ENCODE results near the gene OXNAD1. TPM values are rescaled to one million over a fixed set of nuclear protein-coding genes. Genes with fewer than 3 reads are reported as not detected.

The OXNAD1 gene
- total RNA-seq, 1 donor from 2014 or later: 17.6 TPM

- no peak overlapping the region for H3K4me3 ChIP-seq (ENCODE audit: low read depth, low read length)
- DNase-seq (ENCODE audit: low read depth) (no peak), FAIRE-seq (no peak)
Measured at GRCh38 chr3:16248556-16248955, 16.5 kb upstream of the OXNAD1 start.

GRCh38 chr3:16249336-16249735, 15.7 kb upstream of the OXNAD1 start:
- H3K27me3 ChIP-seq (ENCODE audit: control insufficient read depth, insufficient read depth, low read length): no peaks in the 10 kb centered on the region
- no peaks in the 10 kb centered on the region for H3K36me3 ChIP-seq (ENCODE audit: control insufficient read depth, insufficient read depth, low read length)
- no peak for FAIRE-seq
- TF ChIP-seq CTCF (IDR thresholded peaks at IDR 0.05; ENCODE audit: insufficient read depth, low read length, severe bottlenecking): peak; percentile 40
- no peak for DNase-seq (ENCODE audit: low read depth)
- H3K4me3 ChIP-seq (ENCODE audit: low read depth, low read length): no peak overlapping the region

More at GRCh38 chr3:16248556-16248955, 16.5 kb upstream of the OXNAD1 start:
- no peak for TF ChIP-seq CTCF (IDR thresholded peaks at IDR 0.05; ENCODE audit: insufficient read depth, low read length, severe bottlenecking)
- no peaks in the 10 kb centered on the region for H3K27me3 ChIP-seq (ENCODE audit: control insufficient read depth, insufficient read depth, low read length)
- H3K36me3 ChIP-seq (ENCODE audit: control insufficient read depth, insufficient read depth, low read length): no peaks in the 10 kb centered on the region

- no peak for TF ChIP-seq CTCF (IDR thresholded peaks at IDR 0.05; ENCODE audit: insufficient read depth, low read length, severe bottlenecking)
- no peak for FAIRE-seq
- H3K27me3 ChIP-seq (ENCODE audit: control insufficient read depth, insufficient read depth, low read length): no peaks in the 10 kb centered on the region
- no peak overlapping the region for H3K4me3 ChIP-seq (ENCODE audit: low read depth, low read length)
- no peaks in the 10 kb centered on the region for H3K36me3 ChIP-seq (ENCODE audit: control insufficient read depth, insufficient read depth, low read length)
- no peak for DNase-seq (ENCODE audit: low read depth)
Measured at GRCh38 chr3:16249886-16250285, 15.1 kb upstream of the OXNAD1 start.

- Histone ChIP-seq H3K36me3 (ENCODE audit: control insufficient read depth, insufficient read depth, low read length) (no peaks in the 10 kb centered on the region), H3K4me3 (ENCODE audit: low read depth, low read length) (no peak overlapping the region), H3K27me3 (ENCODE audit: control insufficient read depth, insufficient read depth, low read length) (no peaks in the 10 kb centered on the region)
- no peak for TF ChIP-seq CTCF (IDR thresholded peaks at IDR 0.05; ENCODE audit: insufficient read depth, low read length, severe bottlenecking)
- no peak for FAIRE-seq
- DNase-seq (ENCODE audit: low read depth): no peak
Measured at GRCh38 chr3:16251316-16252085, 13.5 kb upstream of the OXNAD1 start.

- no peaks in the 10 kb centered on the region for H3K27me3 ChIP-seq (ENCODE audit: control insufficient read depth, insufficient read depth, low read length)
- H3K4me3 ChIP-seq (ENCODE audit: low read depth, low read length): no peak overlapping the region
- no peaks in the 10 kb centered on the region for H3K36me3 ChIP-seq (ENCODE audit: control insufficient read depth, insufficient read depth, low read length)
- no peak for TF ChIP-seq CTCF (IDR thresholded peaks at IDR 0.05; ENCODE audit: insufficient read depth, low read length, severe bottlenecking)
- DNase-seq (ENCODE audit: low read depth): peak; percentile 62
- no peak for FAIRE-seq
Measured at GRCh38 chr3:16252243-16252978, 12.6 kb upstream of the OXNAD1 start.
